ENCODE results near the gene INCA1. TPM values are rescaled to one million over a fixed set of nuclear protein-coding genes. Genes with fewer than 3 reads are reported as not detected.

The INCA1 gene
- total RNA-seq, 2 donors from 2014 or later: 1.0 TPM; not detected in 1

- Histone ChIP-seq H3K27ac (peak overlapping the region; percentile 82 to 94 (median 91)), H3K4me1 (peaks cover 25% of the 10 kb centered on the region), H3K27me3 (no peaks in the 10 kb centered on the region), H3K9me3 (no peaks in the 10 kb centered on the region), H3K4me3 (peak overlapping the region; percentile 78 to 92), H3K36me3 (replicated peaks in 1 of 2; ENCODE audit: insufficient read depth in 1 of 2, low read depth in 2 of 2) (peaks cover 0 to 13% of the 10 kb centered on the region in 2 donors)
- no peak for ATAC-seq
- 0% methylated on average over 7 to 16 of the region's 16 CpGs for WGBS, 2 donors
- intact Hi-C loops (cut with DNase I): no loop called here
- DNase-seq: no peak
- TF ChIP-seq CTCF (IDR thresholded peaks at IDR 0.05) (no peak), POLR2A (IDR thresholded peaks at IDR 0.05) (no peak)
Measured at GRCh38 chr17:4939546-4939795, 57.9 kb downstream of the INCA1 start.

- H3K27ac ChIP-seq: peak overlapping the region; percentile 82 to 94 (median 91)
- peak overlapping the region; percentile 78 to 92 for H3K4me3 ChIP-seq
- peaks cover 30% of the 10 kb centered on the region for H3K4me1 ChIP-seq
- WGBS, 2 donors: 47 to 51% methylated on average over 9 to 18 of the region's 19 CpGs
- intact Hi-C loops (cut with DNase I): no loop called here
- no peaks in the 10 kb centered on the region for H3K27me3 ChIP-seq
- ATAC-seq (no peak), DNase-seq (no peak)
- TF ChIP-seq CTCF (IDR thresholded peaks at IDR 0.05) (no peak), POLR2A (IDR thresholded peaks at IDR 0.05) (no peak)
- peaks cover 0 to 13% of the 10 kb centered on the region in 2 donors for H3K36me3 ChIP-seq (replicated peaks in 1 of 2; ENCODE audit: insufficient read depth in 1 of 2, low read depth in 2 of 2)
- H3K9me3 ChIP-seq: no peaks in the 10 kb centered on the region
Measured at GRCh38 chr17:4938688-4939545, 58.4 kb downstream of the INCA1 start.

Small RNA genes lying within 50 kb of the gene (microRNA-seq; reads per million reads assigned to microRNA genes)
- gene MIR6864 (ENCODE audit: borderline number of aligned reads in 2 of 2, borderline replicate concordance in 2 of 2) (0 reads per million in 2 donors), gene MIR6865 (ENCODE audit: borderline number of aligned reads in 2 of 2, borderline replicate concordance in 2 of 2) (0 to 0.93 reads per million in 2 donors)

Small RNA genes lying within 50 kb of the gene (small RNA-seq; reads per million reads assigned to genes)
- gene MIR6864: not detected
- not detected for gene MIR6865

Other genes with a start within 250 kb of the INCA1 start
- gene TM4SF5, start 225.6 kb downstream of the INCA1 start, total RNA-seq: 1 to 10 TPM; 1.8 to 2.0 TPM
- gene VMO1, start 211.2 kb downstream of the INCA1 start, total RNA-seq: not detected
- gene GLTPD2, start 208.6 kb downstream of the INCA1 start, total RNA-seq: not detected
- 10 to 100 TPM; 41.5 to 89.0 TPM for gene PSMB6, start 201.4 kb downstream of the INCA1 start, total RNA-seq
- gene PLD2, start 190.4 kb downstream of the INCA1 start, total RNA-seq: 10 to 100 TPM; 25.7 to 41.5 TPM
- gene MINK1, start 164.2 kb downstream of the INCA1 start, total RNA-seq: 10 to 100 TPM; 32.7 to 66.6 TPM
- 10 to 100 TPM in 1 of 2 donors, 1 to 10 TPM in 1; 5.2 to 11.9 TPM for gene C17orf107, start 98.0 kb downstream of the INCA1 start, total RNA-seq
- gene CHRNE, start 94.4 kb downstream of the INCA1 start, total RNA-seq: 1 to 10 TPM in 1 of 2 donors, under 1 TPM in 1; 0.33 to 1.8 TPM
- not detected for gene GP1BA, start 65.2 kb downstream of the INCA1 start, total RNA-seq
- gene SLC25A11, start 57.5 kb downstream of the INCA1 start, total RNA-seq: 10 to 100 TPM; 23.7 to 33.2 TPM
- 10 to 100 TPM; 23.1 to 37.6 TPM for gene RNF167, start 57.3 kb downstream of the INCA1 start, total RNA-seq
- gene PFN1, start 49.0 kb downstream of the INCA1 start, total RNA-seq: 100 to 1,000 TPM; 164 to 180 TPM
- 1 to 10 TPM; 3.3 to 3.6 TPM for gene ENO3, start 46.4 kb downstream of the INCA1 start, total RNA-seq
- gene SPAG7, start 29.7 kb downstream of the INCA1 start, total RNA-seq: 10 to 100 TPM; 26.2 to 29.0 TPM
- 10 to 100 TPM; 17.1 to 48.8 TPM for gene CAMTA2, start 9.8 kb downstream of the INCA1 start, total RNA-seq
- 10 to 100 TPM; 43.1 to 54.4 TPM for gene KIF1C, start 428 bp upstream of the INCA1 start, total RNA-seq
- gene SLC52A1, start 37.9 kb upstream of the INCA1 start, total RNA-seq: not detected
- 1 to 10 TPM; 5.3 to 5.4 TPM for gene ZFP3, start 80.9 kb upstream of the INCA1 start, total RNA-seq
- gene ZNF232, start 114.4 kb upstream of the INCA1 start, total RNA-seq: 1 to 10 TPM; 3.9 to 4.0 TPM
- not detected for gene USP6, start 118.5 kb upstream of the INCA1 start, total RNA-seq
- gene ZNF594, start 194.3 kb upstream of the INCA1 start, total RNA-seq: 1 to 10 TPM; 4.4 to 6.9 TPM
- 1 to 10 TPM in 1 of 2 donors, under 1 TPM in 1; 0.33 to 2.1 TPM for gene SCIMP, start 237.3 kb upstream of the INCA1 start, total RNA-seq